Parathyroid adenoma (tissue), 2 donors: ENCODE results near the gene SKOR1.

Experiments
- H2AFZ ChIP-seq: fragments of 300-600 bp; sonication (generic); one replicate; pipeline ENCODE4 v1.7.0; 2017; ENCODE audit warnings: antibody characterized with exemption, mild to moderate bottlenecking
- H3K27ac ChIP-seq: fragments of 300-600 bp; sonication (generic); one replicate; pipeline ENCODE4 v1.7.0; 2017
- H3K27me3 ChIP-seq: fragments of 300-600 bp; sonication (generic); one replicate; pipeline ENCODE4 v1.7.0; 2017; ENCODE audit warnings: low read length; ENCODE audit not compliant: control insufficient read depth, insufficient read depth
- H3K36me3 ChIP-seq: fragments of 300-600 bp; sonication (generic); one replicate; pipeline ENCODE4 v1.7.0; 2017; ENCODE audit warnings: low read length; ENCODE audit not compliant: control insufficient read depth, insufficient read depth
- H3K4me1 ChIP-seq: fragments of 300-600 bp; sonication (generic); one replicate; pipeline ENCODE4 v1.7.0; 2017; ENCODE audit warnings: control low read depth
- H3K4me2 ChIP-seq: fragments of 300-600 bp; sonication (generic); one replicate; pipeline ENCODE4 v1.7.0; 2017; ENCODE audit warnings: low read length
- H3K4me3 ChIP-seq: fragments of 300-600 bp; sonication (generic); one replicate; pipeline ENCODE4 v1.7.0; 2017; ENCODE audit warnings: low read depth, low read length
- H3K79me2 ChIP-seq: fragments of 300-600 bp; sonication (generic); one replicate; pipeline ENCODE4 v1.7.0; 2017; ENCODE audit warnings: control low read depth
- H3K9ac ChIP-seq: fragments of 300-600 bp; sonication (generic); one replicate; pipeline ENCODE4 v1.7.0; 2017; ENCODE audit warnings: mild to moderate bottlenecking
- H3K9me3 ChIP-seq: fragments of 300-600 bp; sonication (generic); one replicate; pipeline ENCODE4 v1.7.0; 2017; ENCODE audit warnings: low read length; ENCODE audit not compliant: control insufficient read depth
- CTCF ChIP-seq: fragments of 300-600 bp; sonication (generic); IDR thresholded peaks from one replicate; pipeline ENCODE4 v1.7.0; 2017; ENCODE audit warnings: antibody characterized with exemption, mild to moderate bottlenecking
- donor health status: primary hyperparathyroidism.

The SKOR1 gene

GRCh38 chr15:67861983-67862382 lies 36.7 kb downstream of the SKOR1 start:
- no peak overlapping the region for H3K4me2 ChIP-seq
- H3K4me1 ChIP-seq, result peaks cover 7% of the 10 kb centered on the region
- no peak overlapping the region for H3K4me3 ChIP-seq
- no peaks in the 10 kb centered on the region for H3K79me2 ChIP-seq
- no peak overlapping the region for H3K9ac ChIP-seq
- no peaks in the 10 kb centered on the region for H3K27me3 ChIP-seq
- TF ChIP-seq CTCF, result no peak
- H3K36me3 ChIP-seq, result no peaks in the 10 kb centered on the region
- H2AFZ ChIP-seq, result no peak overlapping the region
- no peak overlapping the region for H3K27ac ChIP-seq
- no peaks in the 10 kb centered on the region for H3K9me3 ChIP-seq

DNA sequence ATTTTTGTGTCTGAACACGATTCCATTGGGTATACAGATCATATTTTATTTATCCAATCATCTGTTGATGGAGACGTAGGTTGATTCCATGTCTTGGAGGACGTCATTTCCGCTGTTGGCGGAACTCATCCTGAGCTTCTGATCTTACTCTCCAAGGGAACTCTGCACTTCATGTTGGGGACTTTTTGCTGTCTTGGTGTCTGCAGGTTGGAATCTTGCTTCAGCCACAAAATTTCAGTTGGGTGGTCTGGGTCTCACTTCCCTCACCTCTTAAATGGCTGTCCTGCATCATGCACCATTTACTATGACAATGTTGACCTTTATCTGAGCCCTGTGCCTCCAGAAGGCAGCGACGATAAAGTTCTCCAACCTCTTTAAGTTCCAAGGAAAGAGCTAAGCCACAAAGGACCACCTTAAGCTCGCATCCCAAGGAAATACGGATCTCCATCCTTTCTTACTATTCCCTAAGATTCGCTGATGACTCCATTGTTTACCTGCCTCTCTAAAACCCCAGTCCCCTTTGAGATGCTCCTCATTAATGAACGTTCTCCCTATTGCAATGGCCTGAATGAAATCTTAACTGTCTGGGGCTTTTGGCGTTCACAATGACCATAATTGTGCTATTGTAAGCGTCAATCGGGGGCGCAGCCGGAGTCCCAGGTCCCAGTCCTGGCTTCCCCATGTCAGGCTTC lies 37.6 kb downstream of the SKOR1 start:
- no peak for TF ChIP-seq CTCF
- Histone ChIP-seq H3K36me3 (no peaks in the 10 kb centered on the region), H3K4me3 (no peak overlapping the region)

GRCh38 chr15:67863442-67863987 lies 38.2 kb downstream of the SKOR1 start:
- H3K79me2 ChIP-seq, result no peaks in the 10 kb centered on the region
- no peaks in the 10 kb centered on the region for H3K9me3 ChIP-seq
- H3K27ac ChIP-seq, result no peak overlapping the region
- H3K4me2 ChIP-seq, result peak overlapping the region; percentile 69
- peak overlapping the region; percentile 27 for H3K4me3 ChIP-seq
- H2AFZ ChIP-seq, result peak overlapping the region; percentile 87
- H3K36me3 ChIP-seq, result no peaks in the 10 kb centered on the region
- H3K9ac ChIP-seq, result no peak overlapping the region
- peaks cover 7% of the 10 kb centered on the region for H3K4me1 ChIP-seq
- TF ChIP-seq CTCF, result peak; percentile 78
- no peaks in the 10 kb centered on the region for H3K27me3 ChIP-seq

More for the DNA sequence above, 37.6 kb downstream of the SKOR1 start:
- H3K4me2 ChIP-seq, result peak overlapping the region; percentile 69
- H3K9me3 ChIP-seq, result no peaks in the 10 kb centered on the region
- H3K4me1 ChIP-seq, result peaks cover 7% of the 10 kb centered on the region
- no peak overlapping the region for H3K9ac ChIP-seq
- H3K27ac ChIP-seq, result no peak overlapping the region
- H2AFZ ChIP-seq, result peak overlapping the region; percentile 87
- H3K79me2 ChIP-seq, result no peaks in the 10 kb centered on the region
- no peaks in the 10 kb centered on the region for H3K27me3 ChIP-seq

GRCh38 chr15:67865331-67865730 lies 40.0 kb downstream of the SKOR1 start:
- Histone ChIP-seq H3K79me2 (no peaks in the 10 kb centered on the region), H3K4me3 (no peak overlapping the region), H3K9me3 (no peaks in the 10 kb centered on the region), H3K27me3 (no peaks in the 10 kb centered on the region), H3K27ac (no peak overlapping the region), H3K4me1 (peaks cover 7% of the 10 kb centered on the region), H3K4me2 (no peak overlapping the region), H3K9ac (no peak overlapping the region), H3K36me3 (no peaks in the 10 kb centered on the region), H2AFZ (no peak overlapping the region)
- TF ChIP-seq CTCF, result no peak

DNA sequence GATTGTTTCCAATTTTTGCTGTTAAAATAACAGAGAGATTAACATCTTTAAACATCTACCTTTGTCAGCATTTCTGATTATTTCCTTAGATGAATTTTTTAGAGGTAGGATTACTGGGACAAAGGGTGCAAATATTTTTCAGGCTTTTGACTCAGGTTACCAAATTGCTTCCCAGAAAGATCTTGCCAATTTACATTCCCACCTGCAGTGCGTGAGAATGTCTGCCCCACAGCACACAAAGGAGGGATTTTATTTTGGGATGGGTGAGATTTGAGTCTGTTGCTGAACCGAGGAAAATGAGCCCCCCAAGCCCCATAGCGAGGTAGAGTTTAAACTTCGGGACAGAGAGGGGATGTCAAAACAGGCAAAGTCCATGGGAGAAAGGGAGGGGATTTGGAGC lies 40.5 kb downstream of the SKOR1 start:
- Histone ChIP-seq H3K4me1 (peaks cover 7% of the 10 kb centered on the region), H3K9me3 (no peaks in the 10 kb centered on the region), H3K4me3 (no peak overlapping the region), H2AFZ (no peak overlapping the region), H3K27ac (no peak overlapping the region), H3K36me3 (no peaks in the 10 kb centered on the region), H3K79me2 (no peaks in the 10 kb centered on the region), H3K4me2 (no peak overlapping the region), H3K9ac (no peak overlapping the region), H3K27me3 (no peaks in the 10 kb centered on the region)
- TF ChIP-seq CTCF, result no peak
